GM18520 (cell line): ENCODE results near the gene ABCC8.

Experiments
- ATAC-seq: cut with Tn5 transposase; IDR thresholded peaks from one replicate; pipeline ENCODE4 v1.9.1; 2021; ENCODE audit not compliant: unreplicated experiment

Gene ABCC8

GRCh38 chr11:17473071-17473744 is 3.4 kb downstream of the ABCC8 start:
- no peak for ATAC-seq

GRCh38 chr11:17472467-17472866 is 4.2 kb downstream of the ABCC8 start:
- no peak for ATAC-seq

- no peak for ATAC-seq
Observed at GRCh38 chr11:17471501-17471900, 5.1 kb downstream of the ABCC8 start.

- no peak for ATAC-seq
Observed at GRCh38 chr11:17469998-17470397, 6.6 kb downstream of the ABCC8 start.

- no peak for ATAC-seq
Observed at GRCh38 chr11:17468122-17468521, 8.5 kb downstream of the ABCC8 start.

- ATAC-seq = no peak
Observed at GRCh38 chr11:17463546-17464174, 13.0 kb downstream of the ABCC8 start.

- ATAC-seq = no peak
Observed at GRCh38 chr11:17462940-17463339, 13.7 kb downstream of the ABCC8 start.

GRCh38 chr11:17460406-17460805 is 16.2 kb downstream of the ABCC8 start:
- ATAC-seq = no peak

- no peak for ATAC-seq
Observed at GRCh38 chr11:17459236-17459896, 17.3 kb downstream of the ABCC8 start.

GRCh38 chr11:17458268-17458667 is 18.4 kb downstream of the ABCC8 start:
- ATAC-seq = no peak

GRCh38 chr11:17457396-17458173 is 19.1 kb downstream of the ABCC8 start:
- no peak for ATAC-seq

GRCh38 chr11:17452668-17453067 is 24.0 kb downstream of the ABCC8 start:
- no peak for ATAC-seq

- no peak for ATAC-seq
Observed at GRCh38 chr11:17449158-17449557, 27.5 kb downstream of the ABCC8 start.

GRCh38 chr11:17446482-17446881 is 30.2 kb downstream of the ABCC8 start:
- ATAC-seq = no peak

- no peak for ATAC-seq
Observed at GRCh38 chr11:17445240-17445795, 31.3 kb downstream of the ABCC8 start.

GRCh38 chr11:17443926-17444690 is 32.5 kb downstream of the ABCC8 start:
- no peak for ATAC-seq

GRCh38 chr11:17443423-17443822 is 33.2 kb downstream of the ABCC8 start:
- ATAC-seq = no peak

GRCh38 chr11:17443000-17443399 is 33.6 kb downstream of the ABCC8 start:
- no peak for ATAC-seq

GRCh38 chr11:17439316-17439782 is 37.3 kb downstream of the ABCC8 start:
- no peak for ATAC-seq

GRCh38 chr11:17437366-17437765 is 39.3 kb downstream of the ABCC8 start:
- no peak for ATAC-seq
